Parathyroid adenoma (tissue), 2 donors: ENCODE data around the gene ACHE.

Source experiments
- H2AFZ ChIP-seq: fragments of 300-600 bp; sonication (generic); one replicate; pipeline ENCODE4 v1.7.0; 2017; ENCODE audit warnings: antibody characterized with exemption, mild to moderate bottlenecking
- H3K27ac ChIP-seq: fragments of 300-600 bp; sonication (generic); one replicate; pipeline ENCODE4 v1.7.0; 2017
- H3K27me3 ChIP-seq: fragments of 300-600 bp; sonication (generic); one replicate; pipeline ENCODE4 v1.7.0; 2017; ENCODE audit warnings: low read length; ENCODE audit not compliant: control insufficient read depth, insufficient read depth
- H3K36me3 ChIP-seq: fragments of 300-600 bp; sonication (generic); one replicate; pipeline ENCODE4 v1.7.0; 2017; ENCODE audit warnings: low read length; ENCODE audit not compliant: control insufficient read depth, insufficient read depth
- H3K4me1 ChIP-seq: fragments of 300-600 bp; sonication (generic); one replicate; pipeline ENCODE4 v1.7.0; 2017; ENCODE audit warnings: control low read depth
- H3K4me2 ChIP-seq: fragments of 300-600 bp; sonication (generic); one replicate; pipeline ENCODE4 v1.7.0; 2017; ENCODE audit warnings: low read length
- H3K4me3 ChIP-seq: fragments of 300-600 bp; sonication (generic); one replicate; pipeline ENCODE4 v1.7.0; 2017; ENCODE audit warnings: low read depth, low read length
- H3K79me2 ChIP-seq: fragments of 300-600 bp; sonication (generic); one replicate; pipeline ENCODE4 v1.7.0; 2017; ENCODE audit warnings: control low read depth
- H3K9ac ChIP-seq: fragments of 300-600 bp; sonication (generic); one replicate; pipeline ENCODE4 v1.7.0; 2017; ENCODE audit warnings: mild to moderate bottlenecking
- H3K9me3 ChIP-seq: fragments of 300-600 bp; sonication (generic); one replicate; pipeline ENCODE4 v1.7.0; 2017; ENCODE audit warnings: low read length; ENCODE audit not compliant: control insufficient read depth
- TF ChIP-seq, protein P1 (sequence below): fragments of 300-600 bp; sonication (generic); IDR thresholded peaks from one replicate; pipeline ENCODE4 v1.7.0; 2017; ENCODE audit warnings: antibody characterized with exemption, mild to moderate bottlenecking
- donor health status: primary hyperparathyroidism.

Gene ACHE

DNA sequence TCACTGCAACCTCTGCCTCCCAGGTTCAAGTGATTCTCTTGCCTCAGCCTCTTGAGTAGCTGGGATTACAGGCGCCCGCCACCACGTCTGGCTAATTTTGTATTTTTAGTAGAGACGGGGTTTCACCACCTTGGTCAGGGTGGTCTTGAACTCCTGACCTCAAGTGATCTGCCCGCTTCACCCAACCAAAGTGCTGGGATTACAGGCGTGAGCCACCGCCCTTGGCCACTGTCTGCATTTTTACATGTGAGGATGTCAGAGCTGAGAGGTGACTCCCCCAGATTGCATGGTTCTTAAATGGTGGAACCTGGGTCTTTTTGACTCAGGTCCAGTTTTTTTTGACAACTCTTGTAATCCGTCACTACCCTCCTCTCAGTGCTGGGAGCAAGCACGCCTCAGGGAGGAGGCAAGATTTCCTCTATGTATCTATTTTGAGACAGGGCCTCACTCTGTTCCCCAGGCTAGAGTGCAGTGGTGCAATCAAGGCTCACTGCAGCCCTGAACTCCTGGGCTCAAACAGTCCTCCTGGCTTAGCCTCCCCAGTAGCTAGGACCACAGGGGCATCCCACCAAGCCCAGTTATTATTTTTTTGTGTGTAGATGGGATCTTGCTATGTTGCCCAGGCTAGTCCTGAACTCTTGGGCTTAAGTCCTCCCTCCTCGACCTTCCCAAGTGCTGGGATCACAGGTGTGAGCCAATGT, 21.9 kb downstream of the ACHE start:
- Histone ChIP-seq H3K36me3 (no peaks in the 10 kb centered on the region), H3K79me2 (peaks cover 26% of the 10 kb centered on the region), H3K9me3 (no peaks in the 10 kb centered on the region), H3K27me3 (no peaks in the 10 kb centered on the region), H3K4me2 (peak overlapping the region; percentile 92), H3K4me1 (peaks cover 16% of the 10 kb centered on the region), H3K9ac (no peak overlapping the region), H2AFZ (peak overlapping the region; percentile 90), H3K27ac (peak overlapping the region; percentile 93), H3K4me3 (peak overlapping the region; percentile 97)
- TF ChIP-seq, protein P1, sequence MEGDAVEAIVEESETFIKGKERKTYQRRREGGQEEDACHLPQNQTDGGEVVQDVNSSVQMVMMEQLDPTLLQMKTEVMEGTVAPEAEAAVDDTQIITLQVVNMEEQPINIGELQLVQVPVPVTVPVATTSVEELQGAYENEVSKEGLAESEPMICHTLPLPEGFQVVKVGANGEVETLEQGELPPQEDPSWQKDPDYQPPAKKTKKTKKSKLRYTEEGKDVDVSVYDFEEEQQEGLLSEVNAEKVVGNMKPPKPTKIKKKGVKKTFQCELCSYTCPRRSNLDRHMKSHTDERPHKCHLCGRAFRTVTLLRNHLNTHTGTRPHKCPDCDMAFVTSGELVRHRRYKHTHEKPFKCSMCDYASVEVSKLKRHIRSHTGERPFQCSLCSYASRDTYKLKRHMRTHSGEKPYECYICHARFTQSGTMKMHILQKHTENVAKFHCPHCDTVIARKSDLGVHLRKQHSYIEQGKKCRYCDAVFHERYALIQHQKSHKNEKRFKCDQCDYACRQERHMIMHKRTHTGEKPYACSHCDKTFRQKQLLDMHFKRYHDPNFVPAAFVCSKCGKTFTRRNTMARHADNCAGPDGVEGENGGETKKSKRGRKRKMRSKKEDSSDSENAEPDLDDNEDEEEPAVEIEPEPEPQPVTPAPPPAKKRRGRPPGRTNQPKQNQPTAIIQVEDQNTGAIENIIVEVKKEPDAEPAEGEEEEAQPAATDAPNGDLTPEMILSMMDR: no peak

DNA sequence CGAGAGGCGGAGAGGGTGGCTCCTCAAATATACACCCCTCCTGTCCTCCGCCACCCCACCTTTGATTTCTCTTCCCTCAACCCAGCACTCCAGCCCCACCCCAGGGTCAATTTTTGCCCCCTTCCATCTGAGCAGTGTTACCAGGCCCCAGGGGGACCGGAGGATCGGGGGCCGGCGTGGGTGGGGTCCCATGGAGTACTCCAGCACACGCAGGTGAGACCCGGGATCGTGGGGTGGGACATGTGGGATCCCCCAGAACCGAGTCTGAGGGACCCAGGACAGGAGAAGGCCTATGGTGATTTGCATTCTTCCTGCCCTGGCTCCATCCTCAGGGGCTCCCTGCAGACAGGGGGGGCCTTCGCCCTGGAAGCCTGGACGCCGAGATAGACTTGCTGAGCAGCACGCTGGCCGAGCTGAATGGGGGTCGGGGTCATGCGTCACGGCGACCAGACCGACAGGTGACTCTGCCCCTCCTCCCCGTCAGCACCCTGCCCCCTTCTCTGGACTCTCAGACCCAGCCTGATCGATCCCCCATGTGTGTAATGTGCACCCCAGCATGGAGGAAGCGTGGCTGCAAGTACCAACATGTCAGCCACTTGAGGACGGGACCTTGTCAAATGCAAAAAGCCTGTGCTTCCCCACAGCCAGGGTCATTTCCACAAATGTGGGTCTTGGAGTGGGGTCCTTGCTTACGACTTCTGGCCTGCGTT, 27.8 kb downstream of the ACHE start:
- peaks cover 15% of the 10 kb centered on the region for H3K4me1 ChIP-seq

DNA sequence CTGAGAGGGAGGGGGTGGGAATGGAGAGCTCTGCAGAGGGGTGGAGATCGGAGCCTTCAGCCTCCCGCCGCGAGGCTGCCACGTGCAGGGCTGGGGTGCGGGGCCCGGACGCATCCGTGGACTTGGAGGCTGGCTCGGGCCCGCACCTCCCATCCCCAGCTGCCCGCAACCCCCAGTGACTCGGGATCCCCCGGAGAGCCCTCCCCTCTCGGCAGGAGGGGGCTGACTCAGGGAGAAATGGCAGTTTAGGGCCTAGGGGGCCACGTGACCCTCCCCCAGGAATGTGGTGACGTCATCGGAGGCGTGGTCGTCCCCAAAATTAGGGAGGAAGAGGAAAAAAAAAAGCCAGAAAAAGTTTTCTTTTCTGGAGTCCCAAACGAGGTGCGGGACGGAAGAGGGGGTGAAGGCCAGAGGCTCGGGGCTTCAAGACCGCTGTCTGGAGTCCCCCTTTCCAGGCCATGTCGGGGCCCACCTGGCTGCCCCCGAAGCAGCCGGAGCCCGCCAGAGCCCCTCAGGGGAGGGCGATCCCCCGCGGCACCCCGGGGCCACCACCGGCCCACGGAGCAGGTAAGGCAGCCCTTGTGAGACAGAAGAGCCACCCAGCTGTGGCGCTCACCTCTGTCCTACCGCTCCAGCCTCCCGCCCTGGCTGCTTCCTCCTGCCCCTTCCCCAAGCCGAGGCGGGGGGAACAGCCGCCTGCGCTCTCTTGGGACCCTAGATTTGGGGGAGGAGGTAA, 28.5 kb downstream of the ACHE start, which contains the start of gene TRIP6:
Gene TRIP6 (plus strand): TSS at position 348 of the 736 bp plus-strand sequence. CDS start 111 bp downstream, at position 459.
- Histone ChIP-seq H3K9me3 (no peaks in the 10 kb centered on the region), H2AFZ (peak within 1 kb of the TSS; percentile 90), H3K9ac (peak within 1 kb of the TSS; percentile 94), H3K4me2 (peak within 1 kb of the TSS; percentile 95), H3K36me3 (no peaks in the 10 kb centered on the region), H3K79me2 (peaks cover 4% of the 10 kb centered on the region), H3K4me3 (peak within 1 kb of the TSS; percentile 99), H3K27me3 (no peaks in the 10 kb centered on the region), H3K27ac (peak within 1 kb of the TSS; percentile 91), H3K4me1 (peaks cover 15% of the 10 kb centered on the region)
- TF ChIP-seq, protein P1: no peak

More for the DNA sequence above, 27.8 kb downstream of the ACHE start:
- Histone ChIP-seq H3K4me2 (peak overlapping the region; percentile 95), H3K27ac (peak overlapping the region; percentile 91), H2AFZ (peak overlapping the region; percentile 90), H3K27me3 (no peaks in the 10 kb centered on the region), H3K4me3 (peak overlapping the region; percentile 99), H3K9ac (peak overlapping the region; percentile 94), H3K9me3 (no peaks in the 10 kb centered on the region), H3K79me2 (peaks cover 4% of the 10 kb centered on the region), H3K36me3 (no peaks in the 10 kb centered on the region)
- TF ChIP-seq, protein P1: no peak

DNA sequence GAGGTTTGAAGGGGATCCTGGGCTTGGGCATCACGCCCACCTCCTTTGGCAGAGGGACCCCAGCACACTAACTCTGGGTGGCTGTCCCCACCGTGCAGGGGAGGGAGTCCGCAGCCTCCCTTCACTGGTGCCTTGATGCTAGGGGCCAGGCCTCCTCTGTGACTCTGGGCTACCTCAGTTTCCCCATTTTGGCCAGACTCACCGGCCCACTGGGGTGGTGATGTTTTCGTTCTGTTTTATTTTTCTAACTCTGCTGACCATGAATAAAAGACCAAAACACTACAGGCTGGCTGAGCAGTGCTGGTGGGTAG, 29.0 kb downstream of the ACHE start:
- Histone ChIP-seq H3K27ac (peak overlapping the region; percentile 91), H3K4me2 (peak overlapping the region; percentile 95), H3K36me3 (no peaks in the 10 kb centered on the region), H3K27me3 (no peaks in the 10 kb centered on the region), H3K9me3 (no peaks in the 10 kb centered on the region), H2AFZ (peak overlapping the region; percentile 90), H3K9ac (no peak overlapping the region), H3K79me2 (peaks cover 4% of the 10 kb centered on the region), H3K4me1 (peaks cover 15% of the 10 kb centered on the region), H3K4me3 (peak overlapping the region; percentile 99)
- TF ChIP-seq, protein P1: no peak
